Measurements from ENCODE around the gene BMP2K. TPM values are rescaled to one million over a fixed set of nuclear protein-coding genes. Genes with fewer than 3 reads are reported as not detected.

Gene BMP2K
- polyA plus RNA-seq, 1 donor (not counting 4 experiments of a cell fraction or from before 2014, with no cell fraction given) = 35.4 TPM

GRCh38 chr4:78772526-78773091, 3.5 kb upstream of the BMP2K start:
- H3K27me3 ChIP-seq (ENCODE audit: control insufficient read depth, extremely low read depth, insufficient read depth, low read length) = no peaks in the 10 kb centered on the region
- DNase-seq (ENCODE audit: low read depth, low spot score) = no peak
- H3K4me2 ChIP-seq (ENCODE audit: control insufficient read depth, extremely low read depth, insufficient read depth, low read depth, low read length) = no peak overlapping the region
- no peak for FAIRE-seq
- H3K9me3 ChIP-seq (ENCODE audit: control insufficient read depth, low read depth, low read length) = no peaks in the 10 kb centered on the region
- no peaks in the 10 kb centered on the region for H3K36me3 ChIP-seq (ENCODE audit: control insufficient read depth in 2 of 2, extremely low read depth in 1 of 2, insufficient read depth in 2 of 2, low read length in 2 of 2)
- no peak overlapping the region for H2AFZ ChIP-seq (ENCODE audit: control insufficient read depth, low read length)
- H4K20me1 ChIP-seq (ENCODE audit: control insufficient read depth, extremely low read depth, insufficient read depth, low read length) = no peaks in the 10 kb centered on the region
- peaks cover 15% of the 10 kb centered on the region for H3K4me1 ChIP-seq (ENCODE audit: control insufficient read depth, extremely low read depth, insufficient read depth, low read length)
- TF ChIP-seq CTCF (optimal IDR thresholded peaks at IDR 0.05 in 1 of 3, IDR thresholded peaks at IDR 0.05 in 1 of 3, conservative IDR thresholded peaks at IDR 0.05 in 1 of 3; ENCODE audit: extremely low read depth in 1 of 3, insufficient read depth in 2 of 3, low read length in 3 of 3) = no peak
- no peak for TF ChIP-seq EZH2 (IDR thresholded peaks at IDR 0.05; ENCODE audit: low read length)
- no peak overlapping the region for H3K4me3 ChIP-seq (ENCODE audit: control insufficient read depth in 2 of 3, extremely low read depth in 1 of 3, insufficient read depth in 2 of 3, low read depth in 1 of 3, low read length in 3 of 3)
- dilution Hi-C loops (cut with MboI; ENCODE audit: extremely low pct_ligation_motif_present, low sequenced_read_pairs) = no loop called here
- H3K9me1 ChIP-seq (ENCODE audit: control insufficient read depth, extremely low read depth, insufficient read depth, low read length) = no peaks in the 10 kb centered on the region
- H3K79me2 ChIP-seq (ENCODE audit: control insufficient read depth, insufficient read depth, low read length) = peaks cover 8% of the 10 kb centered on the region
- H3K27ac ChIP-seq (ENCODE audit: control insufficient read depth, insufficient read depth, low read length) = no peak overlapping the region
- H3K9ac ChIP-seq (ENCODE audit: control insufficient read depth, extremely low read depth, insufficient read depth, low read length) = no peak overlapping the region

- H3K9me3 ChIP-seq (ENCODE audit: control insufficient read depth, low read depth, low read length) = no peaks in the 10 kb centered on the region
- no peak overlapping the region for H3K4me3 ChIP-seq (ENCODE audit: control insufficient read depth in 2 of 3, extremely low read depth in 1 of 3, insufficient read depth in 2 of 3, low read depth in 1 of 3, low read length in 3 of 3)
- no peak overlapping the region for H2AFZ ChIP-seq (ENCODE audit: control insufficient read depth, low read length)
- H3K79me2 ChIP-seq (ENCODE audit: control insufficient read depth, insufficient read depth, low read length) = peaks cover 26% of the 10 kb centered on the region
- H3K27ac ChIP-seq (ENCODE audit: control insufficient read depth, insufficient read depth, low read length) = no peak overlapping the region
- H3K9me1 ChIP-seq (ENCODE audit: control insufficient read depth, extremely low read depth, insufficient read depth, low read length) = peaks cover 4% of the 10 kb centered on the region
- DNase-seq (ENCODE audit: low read depth, low spot score) (no peak), FAIRE-seq (no peak)
- H3K36me3 ChIP-seq (ENCODE audit: control insufficient read depth in 2 of 2, extremely low read depth in 1 of 2, insufficient read depth in 2 of 2, low read length in 2 of 2) = no peaks in the 10 kb centered on the region
- peaks cover 20% of the 10 kb centered on the region for H3K4me1 ChIP-seq (ENCODE audit: control insufficient read depth, extremely low read depth, insufficient read depth, low read length)
- H3K9ac ChIP-seq (ENCODE audit: control insufficient read depth, extremely low read depth, insufficient read depth, low read length) = no peak overlapping the region
- dilution Hi-C loops (cut with MboI; ENCODE audit: extremely low pct_ligation_motif_present, low sequenced_read_pairs) = no loop called here
- H3K4me2 ChIP-seq (ENCODE audit: control insufficient read depth, extremely low read depth, insufficient read depth, low read depth, low read length) = no peak overlapping the region
- no peaks in the 10 kb centered on the region for H4K20me1 ChIP-seq (ENCODE audit: control insufficient read depth, extremely low read depth, insufficient read depth, low read length)
- TF ChIP-seq CTCF (optimal IDR thresholded peaks at IDR 0.05 in 1 of 3, IDR thresholded peaks at IDR 0.05 in 1 of 3, conservative IDR thresholded peaks at IDR 0.05 in 1 of 3; ENCODE audit: extremely low read depth in 1 of 3, insufficient read depth in 2 of 3, low read length in 3 of 3) = no peak
- no peak for TF ChIP-seq EZH2 (IDR thresholded peaks at IDR 0.05; ENCODE audit: low read length)
- no peaks in the 10 kb centered on the region for H3K27me3 ChIP-seq (ENCODE audit: control insufficient read depth, extremely low read depth, insufficient read depth, low read length)
Measured at GRCh38 chr4:78774417-78774816, 1.7 kb upstream of the BMP2K start.
